VCaP (cell line): ENCODE data around the gene HSF5.

Experiments
- H3K27ac ChIP-seq: fragments of 450-650 bp; 2 replicates; pipeline ENCODE4 v1.5.1; 2017
- TF ChIP-seq, protein P1 (sequence below): fragments of 450-650 bp; conservative IDR thresholded peaks from 2 replicates; pipeline ENCODE4 v1.5.1; 2017; ENCODE audit warnings: mild to moderate bottlenecking, moderate library complexity

HSF5 gene

DNA sequence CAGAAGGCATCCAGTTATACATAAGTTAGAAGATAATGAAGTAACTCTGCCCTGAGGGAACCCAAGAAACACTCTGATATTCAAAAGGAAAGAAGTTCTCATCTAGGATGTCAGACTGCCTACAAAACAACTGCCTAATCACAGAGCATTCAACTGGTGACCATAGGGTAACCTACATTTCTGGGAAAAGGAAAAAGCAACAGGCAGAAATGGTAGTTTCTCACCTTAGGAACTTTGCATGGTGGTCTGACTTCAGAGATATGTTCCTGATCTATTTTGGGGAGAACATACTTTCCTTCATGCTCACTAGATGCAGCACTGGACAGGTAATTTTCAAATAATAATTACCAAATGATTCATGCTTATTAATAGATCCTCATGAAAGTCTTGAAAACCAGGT lies 87.4 kb downstream of the HSF5 start:
- TF ChIP-seq, protein P1, sequence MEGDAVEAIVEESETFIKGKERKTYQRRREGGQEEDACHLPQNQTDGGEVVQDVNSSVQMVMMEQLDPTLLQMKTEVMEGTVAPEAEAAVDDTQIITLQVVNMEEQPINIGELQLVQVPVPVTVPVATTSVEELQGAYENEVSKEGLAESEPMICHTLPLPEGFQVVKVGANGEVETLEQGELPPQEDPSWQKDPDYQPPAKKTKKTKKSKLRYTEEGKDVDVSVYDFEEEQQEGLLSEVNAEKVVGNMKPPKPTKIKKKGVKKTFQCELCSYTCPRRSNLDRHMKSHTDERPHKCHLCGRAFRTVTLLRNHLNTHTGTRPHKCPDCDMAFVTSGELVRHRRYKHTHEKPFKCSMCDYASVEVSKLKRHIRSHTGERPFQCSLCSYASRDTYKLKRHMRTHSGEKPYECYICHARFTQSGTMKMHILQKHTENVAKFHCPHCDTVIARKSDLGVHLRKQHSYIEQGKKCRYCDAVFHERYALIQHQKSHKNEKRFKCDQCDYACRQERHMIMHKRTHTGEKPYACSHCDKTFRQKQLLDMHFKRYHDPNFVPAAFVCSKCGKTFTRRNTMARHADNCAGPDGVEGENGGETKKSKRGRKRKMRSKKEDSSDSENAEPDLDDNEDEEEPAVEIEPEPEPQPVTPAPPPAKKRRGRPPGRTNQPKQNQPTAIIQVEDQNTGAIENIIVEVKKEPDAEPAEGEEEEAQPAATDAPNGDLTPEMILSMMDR = no peak
- H3K27ac ChIP-seq = peak overlapping the region; percentile 64

DNA sequence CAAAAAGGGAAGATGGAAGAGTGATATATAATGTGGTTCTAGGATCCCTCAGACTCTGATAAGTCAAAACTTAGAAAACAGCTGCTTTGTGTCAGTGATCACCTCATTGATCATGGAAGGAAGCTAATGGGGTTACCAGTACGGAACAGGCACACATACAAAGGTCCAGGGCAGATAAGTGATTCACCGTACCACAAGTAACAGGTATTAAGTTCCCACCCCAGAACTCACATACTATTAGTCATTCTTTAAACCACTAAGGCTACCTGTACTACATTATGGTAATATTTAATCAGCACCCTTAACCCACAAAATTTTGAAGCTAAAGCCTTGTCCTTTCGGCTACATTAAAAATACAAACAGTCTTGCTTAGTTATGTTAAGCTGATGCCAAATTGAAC lies 88.2 kb downstream of the HSF5 start:
- H3K27ac ChIP-seq = peak overlapping the region; percentile 64
- TF ChIP-seq, protein P1 = no peak

DNA sequence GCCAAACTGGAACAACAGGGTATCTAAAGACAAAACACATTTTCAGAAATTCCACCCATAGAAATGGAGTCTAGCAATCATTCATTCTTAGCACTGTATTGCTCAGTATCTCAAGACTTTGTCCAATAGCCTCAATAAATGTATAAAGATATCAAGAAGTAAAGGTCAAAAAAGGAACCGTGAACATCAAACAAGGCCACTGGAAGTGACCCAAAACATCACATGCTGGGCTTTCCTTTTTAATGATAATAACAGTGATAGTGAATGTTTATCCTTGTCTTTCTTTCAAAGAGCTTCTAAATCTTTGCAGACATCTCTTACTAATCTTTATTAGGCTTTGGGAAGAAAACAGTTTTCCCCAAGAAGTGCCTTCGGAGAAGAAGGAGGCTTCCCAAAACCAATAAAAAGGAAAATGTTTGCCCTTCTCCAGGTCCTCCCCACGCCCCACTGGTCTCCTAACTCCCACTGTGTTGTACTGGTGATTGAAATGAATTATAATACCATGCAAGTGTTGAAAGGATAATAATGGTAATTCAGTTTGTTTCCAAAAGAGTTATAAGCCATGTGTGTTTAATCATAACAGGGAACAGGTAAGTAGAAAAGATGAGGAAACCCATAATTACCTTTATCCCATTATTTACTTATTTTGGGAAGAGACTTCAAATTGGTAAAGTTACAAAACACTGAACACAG lies 89.5 kb downstream of the HSF5 start:
- peak overlapping the region; percentile 64 for H3K27ac ChIP-seq
- TF ChIP-seq, protein P1 = no peak

DNA sequence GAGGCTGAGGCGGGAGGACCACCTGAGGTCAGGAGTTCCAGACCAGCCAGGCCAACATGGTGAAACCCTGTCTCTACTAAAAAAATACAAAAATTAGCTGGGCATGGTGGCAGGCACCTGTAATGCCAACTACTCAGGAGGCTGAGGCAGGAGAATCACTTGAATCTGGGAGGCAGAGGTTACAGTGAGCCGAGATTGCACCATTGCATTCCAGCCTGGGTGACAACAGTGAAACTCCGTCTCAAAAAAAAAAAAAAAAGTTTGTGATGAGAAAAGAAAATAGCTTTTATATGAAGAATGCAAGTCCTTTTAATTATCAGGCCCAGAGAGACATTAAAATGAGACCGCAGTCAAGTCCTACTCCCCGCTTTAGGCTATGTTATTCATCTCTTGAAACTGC lies 90.8 kb downstream of the HSF5 start:
- H3K27ac ChIP-seq = peak overlapping the region; percentile 64

DNA sequence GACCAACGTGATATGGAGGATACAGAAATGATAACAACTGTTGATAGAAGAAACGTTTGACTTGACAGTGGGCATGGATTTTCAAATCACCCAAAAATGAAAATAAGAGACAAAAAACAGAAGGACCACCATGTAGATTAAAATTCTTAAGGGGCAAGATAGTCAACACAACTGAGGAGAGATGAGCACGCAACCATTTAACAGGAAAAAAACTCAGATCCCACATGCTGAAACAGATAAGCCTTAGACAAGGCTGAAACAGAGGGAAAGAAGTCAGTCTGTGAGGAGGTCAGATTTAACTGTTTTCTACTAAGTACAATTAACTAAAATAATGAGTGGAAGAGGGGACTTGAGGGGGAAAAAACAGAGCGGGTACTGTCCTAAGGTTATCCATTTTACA lies 92.0 kb downstream of the HSF5 start:
- TF ChIP-seq, protein P1 = no peak
- H3K27ac ChIP-seq = no peak overlapping the region

DNA sequence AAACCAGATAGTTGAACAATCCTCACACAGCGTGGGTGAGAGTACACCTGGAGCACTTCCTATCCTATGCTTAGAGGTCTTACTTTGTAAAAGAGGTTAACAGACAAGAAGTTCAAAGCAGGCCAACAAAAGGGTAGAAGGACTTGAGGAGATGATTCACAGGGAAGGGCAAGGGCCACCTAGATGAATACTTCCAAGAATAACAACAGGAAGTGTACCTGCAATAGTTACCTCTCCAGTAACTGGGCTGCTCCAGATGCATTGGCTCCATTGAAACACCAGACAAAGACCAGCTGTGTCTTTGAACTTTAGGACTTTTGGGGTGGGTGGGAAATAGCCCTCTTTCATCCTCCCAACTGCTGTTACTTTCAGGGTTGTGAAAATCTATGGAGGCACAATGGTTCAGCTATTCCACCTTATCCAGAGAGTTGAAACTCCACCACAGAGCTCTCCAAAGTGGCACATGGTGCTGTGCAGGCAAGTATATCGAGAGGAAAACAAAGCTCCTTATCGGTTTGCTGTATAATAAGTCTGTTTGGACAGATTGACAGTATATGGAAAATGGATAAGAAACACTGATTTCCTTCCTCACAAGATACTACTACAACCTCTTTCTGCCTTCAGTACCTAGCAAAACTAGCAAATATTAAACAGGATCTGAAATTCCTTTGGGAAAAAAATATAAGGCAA lies 93.5 kb downstream of the HSF5 start:
- TF ChIP-seq, protein P1 = no peak

DNA sequence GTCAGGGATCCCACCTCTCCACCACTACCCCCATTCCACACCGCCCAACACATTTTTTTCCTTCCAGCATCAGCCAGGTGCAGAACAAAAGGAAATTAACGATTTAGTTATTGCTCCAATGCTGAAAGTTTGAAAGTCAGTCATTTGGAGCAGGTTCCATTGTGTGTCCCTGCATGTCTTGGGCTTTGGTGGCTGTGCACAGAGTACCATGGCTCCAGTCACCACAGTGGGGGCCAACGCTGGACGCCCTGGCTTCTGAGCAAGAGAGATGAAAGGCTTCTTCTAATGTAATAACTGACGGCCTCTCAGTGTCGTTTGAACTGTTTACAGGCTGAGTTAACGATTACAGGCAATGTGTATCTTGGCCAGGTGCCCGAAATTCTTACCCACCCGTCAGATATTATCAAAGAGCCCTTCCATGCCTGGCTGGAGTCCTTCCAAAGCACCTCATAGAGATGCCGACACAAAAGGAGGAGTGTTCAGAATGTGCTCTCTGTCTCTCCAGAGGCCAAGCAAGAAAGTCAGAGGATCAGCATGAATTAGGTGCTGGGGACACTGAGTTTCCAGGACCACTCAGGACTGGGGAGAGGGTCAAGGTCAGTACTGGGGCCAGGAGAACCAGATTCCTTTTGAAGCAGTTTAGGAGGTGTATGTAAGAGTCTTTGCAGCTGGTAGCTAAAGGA lies 96.8 kb downstream of the HSF5 start:
- TF ChIP-seq, protein P1 = no peak
- H3K27ac ChIP-seq = peak overlapping the region; percentile 90

More for the DNA sequence above, 93.5 kb downstream of the HSF5 start:
- H3K27ac ChIP-seq = no peak overlapping the region
